Stimulated activated CD8-positive, alpha-beta memory T cell treated with anti-CD3 and anti-CD28 coated beads, Interleukin-15, amount 100 ng/mL, for 48 hours (primary cell): ENCODE measurements around the gene PTPRU.
A peak's percentile ranks its signal among the peaks of the same experiment; 100 is the strongest.

Source experiments
- DNase-seq, 2 donors: peaks; one replicate each; pipeline ENCODE4 v3.0.0-alpha.2; 2020; ENCODE audit warnings: low read depth in 2 of 2

The PTPRU gene

DNA sequence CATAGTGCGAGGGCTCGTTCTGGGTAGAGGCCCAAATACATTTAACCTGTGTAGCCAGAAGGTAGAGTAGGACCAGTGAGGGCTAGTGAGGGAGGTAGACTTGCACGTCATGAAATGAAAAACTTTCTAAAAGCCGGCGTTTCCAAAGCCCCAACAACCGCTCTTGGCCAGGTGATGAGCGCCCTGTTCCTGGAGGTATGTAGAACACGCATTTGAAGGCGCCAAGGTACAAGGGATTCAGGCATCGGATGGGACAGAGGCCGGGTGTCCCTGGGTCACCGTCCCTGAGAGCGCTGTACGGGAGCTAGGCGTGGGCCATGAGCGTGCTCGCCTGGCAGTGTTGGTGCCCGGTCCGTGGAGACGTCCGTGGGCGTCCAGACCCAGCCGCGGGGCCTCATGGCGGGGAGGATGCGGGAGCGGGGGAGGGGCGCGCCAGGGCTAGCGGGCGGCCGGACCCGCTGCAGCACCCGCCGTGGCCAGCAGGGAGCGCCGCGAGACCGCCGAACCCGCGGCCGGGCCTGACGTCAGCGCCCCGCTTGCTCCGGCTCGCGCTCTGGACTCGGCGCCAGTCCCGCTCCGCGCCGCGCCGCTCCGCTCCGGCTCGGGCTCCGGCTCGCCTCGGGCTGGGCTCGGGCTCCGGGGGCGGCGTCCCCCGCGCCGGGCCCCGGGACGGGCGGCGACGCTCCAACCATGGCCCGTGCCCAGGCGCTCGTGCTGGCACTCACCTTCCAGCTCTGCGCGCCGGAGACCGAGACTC, at the start of gene PTPRU:
Gene PTPRU, plus strand, starts transcription at position 568 of the 757 bp plus-strand sequence. Its CDS starts 123 bp downstream, at position 691.
- peak; percentile 73 to 74 for DNase-seq

DNA sequence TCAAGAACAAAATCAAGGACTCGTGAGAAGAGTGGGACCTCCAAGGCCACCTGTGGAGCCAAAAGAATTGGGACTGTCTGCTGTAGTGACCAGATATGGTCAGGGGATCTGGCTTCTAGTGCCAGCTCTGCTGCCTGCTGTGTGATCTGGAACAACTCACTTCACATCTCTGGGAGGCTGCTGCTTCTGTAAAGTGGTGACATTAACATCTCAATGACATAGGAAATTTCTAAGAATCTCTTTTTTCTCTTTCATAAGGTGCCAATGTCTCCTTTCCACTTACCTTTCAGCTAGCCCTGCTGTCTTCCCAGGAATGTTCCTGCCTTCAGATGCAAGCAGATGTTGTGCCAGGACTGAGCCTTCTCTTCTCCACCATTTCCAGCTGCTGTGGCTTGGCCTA, 49.6 kb upstream of the PTPRU start:
- no peak for DNase-seq

GRCh38 chr1:29190718-29191117, 45.6 kb upstream of the PTPRU start:
- DNase-seq: no peak

DNA sequence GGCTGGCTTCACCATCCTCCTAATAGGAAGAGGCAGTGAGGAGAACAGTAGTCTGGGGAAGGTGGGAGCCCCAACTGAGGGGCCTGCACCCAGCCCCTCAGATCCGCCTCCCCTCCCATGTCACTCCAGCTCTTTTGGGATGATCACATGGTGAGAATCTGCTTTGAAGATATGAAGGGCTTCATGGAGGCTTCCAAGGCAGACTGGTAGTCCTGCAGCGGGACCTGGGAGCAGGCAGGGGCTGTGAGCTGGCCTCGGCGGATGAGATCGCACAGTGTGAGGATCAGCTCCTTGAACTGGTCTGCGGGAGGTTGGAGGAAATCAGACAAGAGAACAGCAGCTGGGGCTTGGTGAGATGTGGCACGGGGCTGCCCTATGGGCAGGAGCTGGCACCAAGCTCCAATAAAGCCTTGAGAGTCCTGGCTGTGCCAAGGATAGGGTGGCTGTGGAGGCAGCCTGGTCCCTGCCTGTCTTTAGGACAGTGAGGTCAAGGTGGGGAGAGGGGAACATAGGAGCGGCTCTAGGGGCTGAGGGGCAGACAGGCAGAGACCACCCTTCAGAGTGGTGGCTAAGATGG, 42.4 kb upstream of the PTPRU start:
- no peak for DNase-seq

DNA sequence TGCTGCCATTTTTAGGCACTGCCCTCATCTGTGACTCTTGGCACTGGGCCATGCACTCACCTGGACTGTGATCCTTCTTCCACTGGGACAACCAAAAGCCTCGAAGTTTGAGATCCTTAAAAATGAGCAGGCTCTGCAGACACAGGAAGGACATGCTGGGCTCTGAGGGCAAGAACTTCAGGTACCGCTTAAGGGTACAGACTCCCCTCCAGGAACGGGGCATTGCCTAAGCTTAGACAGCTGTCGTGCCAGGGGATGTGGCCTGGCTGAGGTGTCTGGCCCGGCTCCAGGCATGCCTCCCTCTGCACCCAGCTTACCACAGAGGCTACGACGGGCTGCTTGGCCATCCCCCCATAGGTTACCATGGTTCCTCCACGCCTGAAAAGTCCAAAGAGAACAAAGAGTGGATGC, 40.4 kb upstream of the PTPRU start:
- DNase-seq: no peak

- no peak for DNase-seq
Measured at GRCh38 chr1:29196863-29197589, 39.3 kb upstream of the PTPRU start.

DNA sequence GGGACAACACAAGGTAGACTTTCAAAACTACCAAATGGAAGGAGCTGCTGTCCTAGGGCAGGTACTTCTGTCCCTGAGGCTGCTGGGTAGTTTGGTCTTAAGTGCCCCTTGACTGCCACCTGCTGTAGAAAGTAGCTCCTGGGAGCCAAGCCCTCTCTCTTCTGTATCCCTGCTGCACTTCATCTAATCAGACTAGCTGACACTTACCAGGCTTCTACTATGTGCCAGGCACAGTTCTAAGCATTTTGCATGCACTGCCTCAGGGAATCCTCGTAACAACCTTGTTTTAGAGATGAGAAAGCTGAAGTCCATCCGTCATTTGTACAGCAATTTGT, 38.8 kb upstream of the PTPRU start:
- DNase-seq: peak in 1 of 2 donors; percentile 2

DNA sequence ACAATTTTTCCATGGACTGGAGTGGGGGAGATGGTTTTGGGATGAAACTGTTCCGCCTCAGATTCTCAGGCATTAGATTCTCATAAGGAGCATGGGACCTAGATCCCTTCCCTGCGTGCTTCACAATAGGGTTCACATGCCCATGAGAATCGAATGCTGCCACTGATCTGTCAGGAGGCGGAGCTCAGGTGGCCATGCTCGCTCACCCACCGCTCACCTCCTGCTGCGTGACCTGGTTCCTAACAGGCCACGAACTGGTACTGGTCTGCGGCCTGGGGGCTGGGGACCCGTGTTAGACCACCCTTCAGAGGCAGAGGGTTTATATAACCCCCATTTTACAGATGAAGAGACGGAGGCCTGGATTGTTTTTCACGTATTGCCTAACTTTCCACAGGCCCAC, 38.3 kb upstream of the PTPRU start:
- DNase-seq: no peak

DNA sequence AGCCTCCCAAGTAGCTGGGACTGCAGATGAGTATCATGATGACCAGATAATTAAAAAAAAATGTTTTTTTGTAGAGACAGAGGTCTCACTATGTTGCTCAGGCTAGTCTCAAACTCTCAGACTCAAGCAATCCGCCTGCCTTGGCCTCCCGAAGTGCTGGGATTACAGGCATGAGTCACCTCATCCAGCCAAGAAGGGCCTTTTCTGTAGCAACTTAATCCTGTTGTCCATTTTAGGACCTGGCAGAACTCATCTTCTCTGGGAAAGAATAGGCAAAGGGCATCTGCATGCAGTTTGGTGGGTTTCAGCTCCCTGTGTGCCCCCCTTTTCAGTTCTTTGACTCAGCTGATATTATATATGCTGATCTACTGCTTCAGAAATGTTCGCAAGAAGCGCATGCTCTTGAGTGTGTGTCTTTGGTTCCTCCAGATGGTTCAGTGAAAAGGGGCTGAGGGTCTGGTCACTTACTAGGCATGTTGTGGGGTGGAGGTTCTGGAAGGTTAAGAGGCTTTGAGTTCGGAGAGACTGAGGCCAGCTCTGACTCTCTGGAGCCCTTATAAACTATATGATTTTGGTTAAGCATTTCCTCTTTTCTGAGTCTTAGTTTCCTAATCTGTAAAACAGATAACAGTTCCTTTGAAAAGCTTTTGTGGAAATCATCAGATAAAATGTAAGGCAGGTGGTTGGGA, 35.3 kb upstream of the PTPRU start:
- no peak for DNase-seq

DNA sequence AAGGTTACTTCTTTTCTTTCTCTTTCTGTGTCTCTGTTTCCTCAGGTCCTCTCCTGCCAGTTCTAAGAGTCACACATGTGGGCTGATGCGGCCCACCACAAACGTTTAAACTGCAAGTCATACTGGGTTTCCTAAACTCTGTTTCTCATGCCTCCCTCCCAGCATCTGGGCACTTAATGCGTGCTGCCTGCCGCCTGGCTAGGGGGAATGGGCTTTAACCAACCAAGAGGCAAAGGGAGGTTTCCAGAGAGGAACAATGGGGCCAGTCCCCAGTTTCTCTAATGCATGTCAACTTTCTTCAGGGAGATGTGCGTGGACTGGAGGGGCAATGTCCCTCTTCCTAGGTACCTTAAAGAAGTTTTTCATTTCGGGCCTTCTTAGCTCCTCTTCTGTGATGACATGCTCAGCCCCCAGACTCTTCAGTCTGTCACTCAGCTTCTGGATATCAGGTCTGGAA, 34.7 kb upstream of the PTPRU start:
- peak in 1 of 2 donors; percentile 8 for DNase-seq

GRCh38 chr1:29202053-29202452, 34.3 kb upstream of the PTPRU start:
- no peak for DNase-seq

DNA sequence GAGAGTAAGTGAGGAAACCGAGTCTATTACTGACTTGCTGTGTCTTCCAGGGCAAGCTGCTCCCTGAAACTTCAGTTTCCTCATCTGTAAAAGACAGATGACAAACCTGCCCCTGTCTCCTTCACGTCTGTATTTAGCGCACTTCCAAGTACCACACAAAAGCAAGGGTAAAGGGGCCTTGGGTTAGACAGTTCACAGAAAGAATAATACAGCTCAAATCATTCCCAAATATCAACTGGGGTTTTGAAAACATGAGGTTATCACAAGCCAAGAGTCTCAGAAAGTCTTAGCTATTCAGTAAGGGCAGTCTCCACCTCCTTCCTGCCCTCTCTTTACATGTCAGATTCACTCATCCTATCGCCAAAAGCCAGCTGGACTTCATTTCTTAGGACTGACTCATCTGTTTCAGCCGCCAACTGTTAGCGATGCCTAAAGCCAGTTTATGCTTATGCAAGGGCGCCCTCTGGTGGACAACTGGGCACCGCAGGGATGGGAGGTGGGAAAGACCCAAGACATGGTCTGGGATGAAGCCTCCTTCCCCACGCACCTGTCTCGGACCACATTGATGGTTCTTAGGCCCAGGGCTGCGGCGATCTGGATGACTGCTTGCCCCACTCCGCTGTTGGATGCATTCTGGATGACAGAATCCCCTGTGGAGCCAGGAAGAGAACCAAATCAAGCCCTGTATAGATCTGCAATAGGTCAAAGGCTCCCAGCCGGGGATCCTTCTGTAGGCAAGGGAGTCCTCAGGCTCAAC, 33.6 kb upstream of the PTPRU start:
- DNase-seq: peak; percentile 75 to 81

GRCh38 chr1:29208442-29208841, 27.9 kb upstream of the PTPRU start:
- DNase-seq: no peak

DNA sequence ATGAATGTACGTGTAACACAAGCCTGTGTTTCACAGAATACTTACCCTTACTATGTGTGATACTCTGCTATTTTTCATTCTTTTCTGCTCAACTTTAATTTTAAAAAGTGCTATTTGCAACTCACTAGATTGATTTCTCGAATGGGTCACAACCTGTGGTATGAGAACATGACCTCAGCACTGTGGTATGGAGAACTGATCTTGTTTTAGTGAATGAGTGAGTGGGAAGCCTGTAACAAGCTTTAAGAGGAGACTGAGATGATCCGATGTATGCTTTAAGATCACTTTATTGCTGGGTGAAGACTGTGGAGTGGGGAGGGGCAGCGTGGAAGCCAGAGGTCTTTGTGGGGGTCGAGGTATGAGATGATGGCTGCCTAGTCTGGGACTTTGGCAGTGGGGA, 27.1 kb upstream of the PTPRU start:
- DNase-seq: no peak

DNA sequence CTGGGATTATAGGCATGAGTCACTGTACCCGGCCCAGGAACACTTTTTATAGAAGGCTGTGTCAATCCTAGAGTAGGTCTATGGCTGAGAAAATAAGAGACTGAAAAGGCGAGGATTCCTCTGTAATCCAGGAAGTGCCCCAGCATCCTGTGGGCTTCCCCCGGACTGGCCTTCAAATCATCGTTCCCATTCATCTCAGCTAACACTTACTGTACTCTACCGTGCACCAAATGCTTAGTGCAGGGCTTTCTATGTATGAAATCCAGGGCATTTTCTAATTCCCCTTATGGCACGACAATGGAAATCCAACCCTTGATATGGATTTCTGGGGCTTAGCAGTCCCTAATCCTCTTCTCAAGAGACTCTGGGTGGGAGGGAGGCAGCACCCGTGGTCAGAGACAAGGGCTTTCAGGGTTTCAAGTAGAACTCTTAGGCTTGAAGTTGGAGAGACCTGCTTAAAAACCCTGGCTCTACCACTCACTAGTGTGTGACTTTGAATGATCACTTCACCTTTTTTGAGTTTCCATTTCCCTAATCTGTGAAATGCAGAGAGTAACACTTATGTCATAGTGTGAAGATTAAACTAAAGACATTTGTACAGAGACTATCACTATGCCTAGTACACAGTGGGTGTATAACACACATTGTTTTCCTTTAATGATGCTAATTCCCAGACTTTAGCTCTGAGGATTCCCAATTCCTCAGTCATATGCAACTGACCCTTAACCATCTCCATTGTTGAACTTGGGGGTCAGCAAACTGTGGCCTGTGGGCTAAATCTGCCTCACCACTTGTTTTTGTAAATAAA, 25.8 kb upstream of the PTPRU start:
- no peak for DNase-seq

GRCh38 chr1:29211086-29212030, 25.0 kb upstream of the PTPRU start:
- no peak for DNase-seq

DNA sequence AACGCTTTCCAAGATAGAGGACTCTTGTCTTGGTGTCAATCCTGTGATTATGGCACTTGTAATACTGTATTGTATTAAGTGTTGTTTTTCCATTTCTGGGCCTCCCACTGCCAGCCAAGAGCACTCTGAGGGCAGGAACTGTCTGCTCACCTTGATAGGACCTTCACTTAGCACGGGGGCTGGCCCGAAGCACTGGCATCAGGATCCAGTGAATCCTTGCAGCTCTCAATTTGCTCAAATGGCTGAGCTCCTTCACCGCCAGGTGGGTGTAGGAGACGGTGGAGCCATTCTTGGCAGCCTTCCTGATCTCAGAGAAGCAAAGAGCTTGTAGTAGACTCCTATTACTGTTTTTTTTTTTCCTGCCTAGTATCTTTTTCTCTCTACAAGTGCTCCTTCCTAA, 23.3 kb upstream of the PTPRU start:
- DNase-seq: no peak

DNA sequence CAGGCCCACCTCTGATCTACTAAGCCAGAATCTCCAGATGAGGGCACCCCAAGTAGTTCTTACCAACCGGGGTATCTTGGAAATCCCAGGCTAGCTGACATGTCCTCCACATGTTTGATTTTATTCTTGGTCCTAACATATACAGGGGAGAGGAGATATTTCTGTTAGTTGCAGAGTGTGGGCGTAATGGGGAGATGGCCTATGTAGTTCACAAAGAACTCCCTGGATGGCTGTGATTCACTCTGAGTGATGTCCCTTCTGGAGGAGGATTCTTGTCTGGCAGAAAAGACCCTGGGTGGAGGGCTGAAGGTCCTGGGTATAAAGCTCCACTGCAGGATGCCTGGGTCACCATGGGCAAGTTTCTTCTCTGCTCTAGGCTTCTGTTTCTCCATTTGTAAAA, 18.7 kb upstream of the PTPRU start:
- no peak for DNase-seq

DNA sequence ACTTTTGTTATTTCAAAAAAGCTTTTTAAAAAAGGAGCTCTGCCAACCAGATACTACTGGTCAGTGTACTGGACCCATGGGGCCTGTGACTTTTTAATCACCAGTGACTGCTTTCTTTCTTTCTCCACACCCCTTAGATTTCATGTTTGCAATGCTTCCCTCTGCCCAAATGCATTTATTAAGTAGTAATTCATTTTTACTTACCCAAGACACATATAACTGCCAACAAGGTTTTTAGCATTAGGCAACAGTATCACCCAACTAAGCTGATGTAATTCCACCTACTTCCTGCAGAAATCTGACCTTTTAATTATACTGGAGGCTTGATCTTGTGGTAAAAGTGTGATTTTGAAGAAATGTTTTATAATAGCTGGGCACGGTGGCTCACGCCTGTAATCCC, 18.1 kb upstream of the PTPRU start:
- no peak for DNase-seq

DNA sequence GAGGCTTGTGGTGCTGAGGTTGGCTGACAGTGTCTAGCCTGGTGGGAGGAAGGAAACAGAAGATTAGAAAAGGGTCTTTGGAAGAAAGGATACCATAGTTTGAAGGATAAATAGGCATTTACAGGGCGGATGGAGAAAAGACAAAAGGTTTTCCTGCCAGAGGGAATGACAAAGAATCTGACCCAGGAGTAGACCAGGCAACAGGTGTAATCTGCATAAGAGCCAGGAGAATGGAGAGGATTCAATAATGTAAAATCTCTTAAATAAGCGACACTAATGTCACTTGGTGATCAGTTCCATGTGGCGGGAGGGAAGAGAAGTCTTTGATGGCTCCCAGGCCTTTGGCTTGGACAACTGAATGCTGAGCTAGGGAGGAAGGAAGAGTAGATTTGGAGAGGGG, 15.0 kb upstream of the PTPRU start:
- no peak for DNase-seq
